Measurements from ENCODE around the gene HOXA7.

The HOXA7 gene

GRCh38 chr7:27119412-27119911, 37.0 kb downstream of the HOXA7 start:
- TF ChIP-seq CTCF (IDR thresholded peaks at IDR 0.05) (no peak), ZFX (IDR thresholded peaks at IDR 0.05; ENCODE audit: borderline replicate concordance) (no peak)
- no peak overlapping the region for H3K27ac ChIP-seq

- no peak overlapping the region for H3K27ac ChIP-seq
- TF ChIP-seq ZFX (IDR thresholded peaks at IDR 0.05; ENCODE audit: borderline replicate concordance) (no peak), CTCF (IDR thresholded peaks at IDR 0.05) (no peak)
These were observed 37.9 kb downstream of the HOXA7 start for GRCh38 chr7:27118580-27118979.

- no peak for TF ChIP-seq CTCF (IDR thresholded peaks at IDR 0.05)
- TF ChIP-seq ZFX (IDR thresholded peaks at IDR 0.05; ENCODE audit: borderline replicate concordance) = no peak
- no peak overlapping the region for H3K27ac ChIP-seq
These were observed 38.5 kb downstream of the HOXA7 start for GRCh38 chr7:27117887-27118491.

GRCh38 chr7:27116962-27117886, 39.3 kb downstream of the HOXA7 start:
- TF ChIP-seq CTCF (IDR thresholded peaks at IDR 0.05) (no peak), ZFX (IDR thresholded peaks at IDR 0.05; ENCODE audit: borderline replicate concordance) (no peak)
- H3K27ac ChIP-seq = no peak overlapping the region

- no peak overlapping the region for H3K27ac ChIP-seq
- no peak for TF ChIP-seq CTCF (IDR thresholded peaks at IDR 0.05)
- TF ChIP-seq ZFX (IDR thresholded peaks at IDR 0.05; ENCODE audit: borderline replicate concordance) = no peak
These were observed 40.2 kb downstream of the HOXA7 start for GRCh38 chr7:27116031-27116961.

- TF ChIP-seq ZFX (IDR thresholded peaks at IDR 0.05; ENCODE audit: borderline replicate concordance) (no peak), CTCF (IDR thresholded peaks at IDR 0.05) (no peak)
- no peak overlapping the region for H3K27ac ChIP-seq
These were observed 41.1 kb downstream of the HOXA7 start for GRCh38 chr7:27115221-27116026.
